GM21619 (cell line): ENCODE results near the gene HGF.
"Not testable (repeated sequence)": the region's sequence is repeated elsewhere in the genome, so short reads cannot be mapped to it uniquely, and the experiment has no call there.

Experiments used
- ATAC-seq: cut with Tn5 transposase; IDR thresholded peaks from one replicate; pipeline ENCODE4 v1.9.1; 2021; ENCODE audit not compliant: unreplicated experiment

The HGF gene

GRCh38 chr7:81725003-81725811 is 44.6 kb downstream of the HGF start:
- ATAC-seq = no peak

GRCh38 chr7:81722250-81722649 is 47.6 kb downstream of the HGF start:
- ATAC-seq = not testable (repeated sequence)

- ATAC-seq = no peak
Observed at GRCh38 chr7:81721437-81721836, 48.4 kb downstream of the HGF start.

- no peak for ATAC-seq
Observed at GRCh38 chr7:81719865-81720264, 50.0 kb downstream of the HGF start.

GRCh38 chr7:81715984-81716588 is 53.8 kb downstream of the HGF start:
- ATAC-seq = no peak

GRCh38 chr7:81714306-81714705 is 55.5 kb downstream of the HGF start:
- ATAC-seq = no peak

- ATAC-seq = no peak
Observed at GRCh38 chr7:81710751-81711150, 59.1 kb downstream of the HGF start.

GRCh38 chr7:81709836-81710235 is 60.0 kb downstream of the HGF start:
- no peak for ATAC-seq

GRCh38 chr7:81707966-81708365 is 61.9 kb downstream of the HGF start:
- ATAC-seq = no peak

- no peak for ATAC-seq
Observed at GRCh38 chr7:81707196-81707595, 62.7 kb downstream of the HGF start.

GRCh38 chr7:81705206-81705605 is 64.6 kb downstream of the HGF start:
- ATAC-seq = no peak

- no peak for ATAC-seq
Observed at GRCh38 chr7:81704595-81704994, 65.3 kb downstream of the HGF start.

GRCh38 chr7:81698965-81699364 is 70.9 kb downstream of the HGF start:
- no peak for ATAC-seq

- no peak for ATAC-seq
Observed at GRCh38 chr7:81694711-81695110, 75.1 kb downstream of the HGF start.

- ATAC-seq = no peak
Observed at GRCh38 chr7:81693894-81694293, 76.0 kb downstream of the HGF start.

GRCh38 chr7:81693080-81693479 is 76.8 kb downstream of the HGF start:
- no peak for ATAC-seq

- ATAC-seq = no peak
Observed at GRCh38 chr7:81692146-81692905, 77.5 kb downstream of the HGF start.

GRCh38 chr7:81691199-81691821 is 78.5 kb downstream of the HGF start:
- ATAC-seq = no peak

GRCh38 chr7:81690688-81691087 is 79.2 kb downstream of the HGF start:
- no peak for ATAC-seq

GRCh38 chr7:81690251-81690650 is 79.6 kb downstream of the HGF start:
- ATAC-seq = no peak

GRCh38 chr7:81688622-81689411 is 81.0 kb downstream of the HGF start:
- ATAC-seq = no peak
